AG20443 (cell line): ENCODE data around the gene ACTR3.

Experiments
- DNase-seq: peaks from one replicate; pipeline ENCODE4 v3.0.0; 2012; ENCODE audit warnings: low spot score, mixed read lengths

ACTR3 gene

GRCh38 chr2:113876503-113877387 is 13.1 kb upstream of the ACTR3 start:
- DNase-seq = no peak

- peak; percentile 49 for DNase-seq
Observed at GRCh38 chr2:113877711-113878598, 11.9 kb upstream of the ACTR3 start.

DNA sequence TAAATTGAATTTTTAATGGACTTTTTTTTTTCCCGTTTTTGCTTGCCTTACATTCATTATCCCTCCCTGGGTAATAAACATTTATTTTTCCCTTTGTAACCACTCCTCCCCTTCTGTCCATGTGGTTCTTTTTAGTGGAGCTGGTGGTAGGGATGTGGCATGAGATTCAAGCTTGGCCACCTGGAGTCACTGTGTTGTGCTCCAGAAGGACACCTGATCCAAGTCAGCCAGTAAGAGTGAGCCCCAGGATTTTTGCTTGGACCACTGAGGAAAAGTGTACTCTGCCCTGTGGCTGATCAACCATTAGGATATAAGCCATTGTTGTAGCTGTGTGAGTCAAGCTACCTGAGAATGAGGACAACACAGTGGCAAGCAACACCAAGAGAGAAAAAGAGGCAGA is 11.1 kb upstream of the ACTR3 start:
- DNase-seq = no peak

DNA sequence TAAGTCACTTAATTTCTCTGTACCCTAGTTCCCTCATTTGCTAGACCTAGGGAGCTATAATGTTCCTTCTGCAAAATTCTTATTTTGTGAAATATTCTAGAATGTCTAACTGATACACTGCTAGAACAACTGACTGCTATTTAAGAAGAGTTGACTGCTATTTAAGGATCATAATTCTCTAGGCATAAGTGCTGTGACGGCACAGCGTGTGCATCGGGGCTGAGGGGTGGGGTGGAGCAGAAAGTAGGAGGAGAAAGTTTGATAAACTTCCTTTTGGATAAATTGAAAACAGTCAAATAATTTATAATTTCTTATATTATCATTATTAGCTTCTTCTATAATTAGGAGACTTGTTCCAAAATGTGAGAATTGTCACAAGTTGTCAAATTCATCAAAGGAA is 10.4 kb upstream of the ACTR3 start:
- no peak for DNase-seq

DNA sequence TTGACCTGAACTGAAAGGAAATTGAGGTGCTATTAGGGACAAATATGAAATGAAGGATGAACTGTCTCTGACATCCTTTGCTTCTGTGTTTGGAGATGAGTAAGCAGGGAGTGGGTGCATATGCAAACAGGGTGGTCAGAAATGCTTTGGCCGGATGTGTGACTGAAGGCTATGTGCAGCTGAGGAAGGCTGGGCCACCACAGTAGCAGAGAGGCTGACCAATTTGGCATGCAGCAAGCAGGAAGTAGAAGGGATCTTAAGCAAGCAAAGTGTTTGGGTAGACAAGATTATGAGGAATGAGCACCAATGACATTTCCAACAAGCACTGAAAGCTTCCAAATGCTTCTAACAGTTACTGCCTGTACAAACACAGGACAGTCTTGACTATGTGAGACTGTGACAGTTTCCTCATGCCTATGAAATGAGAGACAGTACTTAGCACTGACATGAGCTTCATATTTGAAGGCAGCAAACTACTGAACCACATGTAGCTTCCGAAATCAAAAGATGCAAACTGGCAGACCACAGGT is 3.3 kb upstream of the ACTR3 start:
- peak; percentile 80 for DNase-seq

- DNase-seq = no peak
Observed at GRCh38 chr2:113887009-113887792, 2.7 kb upstream of the ACTR3 start.

GRCh38 chr2:113888641-113889470 is 1.0 kb upstream of the ACTR3 start:
- no peak for DNase-seq

DNA sequence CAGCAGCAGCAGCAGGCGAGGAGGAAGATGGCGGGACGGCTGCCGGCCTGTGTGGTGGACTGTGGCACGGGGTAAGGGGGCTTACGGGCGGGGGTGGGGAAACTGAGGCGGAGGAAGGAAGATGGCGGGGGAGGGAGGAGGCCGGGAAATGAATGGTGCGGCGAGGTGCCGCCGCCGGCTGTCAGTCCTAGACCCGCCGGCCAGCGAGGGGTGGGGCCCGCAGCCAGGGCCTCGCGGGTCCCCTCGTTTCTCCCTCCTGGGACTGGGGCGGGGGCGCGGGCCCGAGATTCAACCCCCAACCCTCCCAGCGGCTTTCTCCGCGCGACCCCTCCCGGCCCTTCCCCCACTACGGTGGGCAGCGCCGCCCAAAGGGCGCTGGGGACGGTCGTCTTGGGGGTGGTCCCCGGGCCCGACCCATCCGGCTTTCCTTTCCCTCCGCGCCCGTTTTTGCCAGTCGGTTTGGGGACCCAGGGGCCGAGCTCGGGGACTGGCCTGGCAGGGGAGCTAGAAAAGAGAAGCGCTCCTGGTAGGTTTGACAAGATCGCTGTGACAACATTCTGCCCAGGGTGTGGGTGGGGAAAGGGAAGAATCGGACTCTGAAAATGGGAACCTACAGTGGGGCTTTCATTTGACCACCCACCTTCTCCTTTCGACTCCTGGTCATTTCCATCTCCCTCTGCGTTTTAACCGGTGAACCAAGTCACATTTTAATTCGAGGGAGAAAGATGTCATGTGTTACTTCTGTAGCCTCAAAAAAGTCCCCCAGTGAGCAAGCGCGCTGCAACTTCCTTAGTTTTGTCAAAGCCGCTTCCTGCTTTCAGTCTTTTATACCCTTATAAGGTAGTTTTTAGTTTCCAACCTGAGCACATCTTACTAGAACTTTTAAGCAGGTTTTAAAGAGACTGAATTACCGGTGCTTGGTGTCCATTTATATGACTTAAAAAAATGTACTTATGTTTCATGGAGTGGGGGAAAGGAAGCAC is 655 bp downstream of the ACTR3 start:
- peak; percentile 34 for DNase-seq

- no peak for DNase-seq
Observed at GRCh38 chr2:113891265-113891959, 1.5 kb downstream of the ACTR3 start.

GRCh38 chr2:113892004-113892710 is 2.3 kb downstream of the ACTR3 start:
- no peak for DNase-seq

DNA sequence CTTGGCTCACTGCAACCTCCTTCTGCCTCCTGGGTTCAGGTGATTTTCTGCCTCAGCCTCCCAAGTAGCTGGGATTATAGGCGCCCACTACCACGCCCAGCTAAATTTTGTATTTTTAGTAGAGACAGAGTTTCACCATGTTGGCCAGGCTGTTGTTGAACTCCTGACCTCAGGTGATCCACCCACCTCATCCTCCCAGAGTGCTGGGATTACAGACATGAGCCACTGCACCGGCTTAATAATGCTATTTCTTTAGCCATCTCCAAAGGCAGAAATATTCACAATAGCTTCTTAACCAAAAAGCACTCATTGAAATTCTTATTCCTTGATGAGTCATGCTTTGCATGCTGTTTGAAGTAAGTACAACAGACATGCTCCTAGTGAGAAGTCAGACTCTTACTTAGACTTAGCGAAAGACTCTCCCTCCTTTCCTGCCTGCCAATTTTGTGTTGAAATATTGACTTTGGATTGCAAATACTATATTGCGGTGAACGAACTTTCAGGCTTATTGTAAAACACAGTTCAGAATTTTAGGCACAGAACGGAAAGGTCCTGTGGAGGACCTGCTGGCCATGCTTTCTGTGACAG is 4.4 kb downstream of the ACTR3 start:
- DNase-seq = peak; percentile 75

GRCh38 chr2:113895301-113895700 is 5.4 kb downstream of the ACTR3 start:
- no peak for DNase-seq

DNA sequence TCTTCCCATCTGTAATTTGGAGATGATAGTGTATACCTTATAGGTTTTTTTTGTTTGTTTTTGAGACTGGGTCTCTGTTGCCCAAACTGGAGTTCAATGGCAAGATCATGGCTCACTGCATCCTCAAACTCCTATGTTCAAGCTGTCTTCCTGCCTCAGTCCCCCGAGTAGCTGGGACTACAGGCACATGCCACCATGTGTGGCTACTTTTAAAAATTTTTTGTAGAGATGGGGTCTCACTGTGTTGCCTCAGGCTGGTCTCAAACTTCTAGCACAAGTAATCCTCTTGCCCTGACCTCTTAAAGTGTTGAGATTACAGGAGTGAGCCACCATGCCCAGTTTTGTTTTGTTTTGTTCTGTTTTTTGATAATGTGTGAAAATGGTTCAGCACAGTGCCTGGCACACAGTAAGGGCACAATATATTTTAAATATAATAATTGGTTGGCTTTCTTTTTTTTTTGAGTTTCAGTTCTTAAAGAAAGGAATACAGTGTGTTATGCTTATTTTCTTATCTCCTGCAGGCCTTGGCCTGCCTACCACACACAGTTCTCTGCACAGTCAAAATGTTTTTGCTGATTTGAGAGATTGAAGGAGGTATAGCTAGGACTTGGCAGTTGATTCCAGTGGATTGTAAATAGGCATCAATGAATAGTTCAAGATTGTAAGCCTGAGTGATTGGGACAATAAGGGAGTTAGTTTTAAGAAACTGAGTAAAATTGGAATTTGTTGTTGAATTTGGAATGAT is 6.1 kb downstream of the ACTR3 start:
- DNase-seq = no peak

DNA sequence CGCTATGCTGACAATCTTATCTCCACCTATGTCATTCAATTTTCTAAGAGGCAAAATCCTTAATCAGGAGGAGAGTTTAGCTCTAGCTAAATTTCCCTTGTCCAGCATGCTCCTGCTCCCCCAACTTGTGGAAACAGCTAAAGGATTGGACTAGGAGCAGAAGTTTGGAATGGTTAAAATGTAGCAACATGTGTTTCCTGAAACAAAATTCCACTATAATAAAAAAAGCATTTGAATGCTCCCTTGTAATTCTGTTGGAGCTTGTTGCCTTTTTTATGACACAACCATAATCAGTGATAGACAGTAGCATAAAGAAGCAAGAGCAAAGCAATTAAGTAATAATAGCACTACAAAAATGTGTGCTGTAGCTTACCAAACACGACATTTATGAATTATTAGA is 6.9 kb downstream of the ACTR3 start:
- peak; percentile 21 for DNase-seq

DNA sequence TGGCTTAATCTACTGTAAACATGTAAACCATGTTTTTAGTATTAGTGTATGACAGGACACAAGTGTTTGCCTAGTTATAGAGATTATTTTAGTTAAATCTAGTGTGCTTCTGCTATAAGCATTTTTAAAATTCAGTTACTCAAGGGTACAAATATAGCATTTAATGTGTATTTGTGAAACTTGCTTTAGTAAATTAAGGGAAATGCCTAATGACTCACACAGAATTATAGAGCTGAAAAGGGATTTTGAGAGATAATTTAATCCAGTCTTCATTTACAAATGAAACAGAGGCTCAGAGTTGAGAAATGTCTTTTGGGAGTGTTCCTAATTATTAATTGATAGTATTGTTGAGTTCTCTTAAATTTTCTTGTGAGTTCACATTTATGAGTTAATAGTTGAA is 8.2 kb downstream of the ACTR3 start:
- no peak for DNase-seq

- no peak for DNase-seq
Observed at GRCh38 chr2:113899166-113899565, 9.3 kb downstream of the ACTR3 start.

- DNase-seq = no peak
Observed at GRCh38 chr2:113901943-113902342, 12.1 kb downstream of the ACTR3 start.
